Measurements from ENCODE around the gene FERD3L.

FERD3L gene

DNA sequence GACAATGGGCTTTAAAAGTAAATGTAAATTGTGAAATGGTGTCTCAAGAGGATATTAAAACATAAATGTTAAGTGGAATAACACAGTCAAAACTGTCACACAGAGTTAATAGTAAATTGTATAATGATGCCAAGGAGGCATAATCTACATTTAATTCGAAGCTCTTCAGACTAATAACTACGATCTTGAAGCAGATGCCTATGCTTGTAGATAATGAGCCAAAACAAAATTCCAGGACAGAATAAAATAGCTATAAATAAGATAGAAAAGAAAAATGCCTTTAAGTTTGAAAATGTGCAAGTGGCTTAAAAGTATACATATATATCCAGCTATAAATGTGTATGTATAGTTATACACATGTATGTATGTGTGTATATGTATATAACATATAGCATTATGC lies 45.3 kb downstream of the FERD3L start:
- no peak for DNase-seq (ENCODE audit: low read depth)

DNA sequence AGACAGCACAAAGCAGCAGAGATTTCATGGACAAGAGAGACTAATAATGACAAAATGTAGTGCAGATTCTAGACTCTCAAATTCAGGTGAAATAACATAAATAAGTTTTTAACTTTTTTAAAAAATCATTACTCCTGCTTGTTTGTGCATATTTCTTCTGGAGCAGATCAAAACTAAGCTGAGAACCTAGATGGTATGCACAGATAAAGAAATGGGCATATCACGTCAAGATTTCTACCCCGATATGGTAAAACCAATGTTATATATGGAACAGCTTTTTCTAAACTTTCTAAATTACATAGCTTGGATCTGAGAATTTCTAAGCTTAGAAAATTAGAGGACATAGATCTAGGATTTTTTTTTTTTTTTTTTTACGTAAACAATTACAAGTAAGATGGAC lies 46.0 kb downstream of the FERD3L start:
- no peak for DNase-seq (ENCODE audit: low read depth)

DNA sequence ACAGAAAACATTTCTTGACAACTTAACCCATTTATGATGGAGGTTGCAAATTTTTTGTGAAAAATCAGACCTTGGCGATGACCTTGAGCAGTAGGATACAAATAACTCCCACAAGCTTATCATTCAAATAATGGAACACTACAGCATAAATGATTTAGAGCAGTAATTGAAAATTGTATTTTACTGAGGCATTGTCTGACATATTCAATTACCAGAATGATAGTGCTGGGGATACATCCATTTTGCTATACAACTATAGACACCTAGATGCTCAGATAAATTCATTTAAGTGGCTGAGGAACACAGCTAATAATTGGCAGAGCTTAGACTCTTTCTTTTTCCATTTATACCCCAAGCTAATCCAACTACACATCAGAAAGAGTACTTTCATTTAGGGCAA lies 46.7 kb downstream of the FERD3L start:
- DNase-seq (ENCODE audit: low read depth), result no peak

DNA sequence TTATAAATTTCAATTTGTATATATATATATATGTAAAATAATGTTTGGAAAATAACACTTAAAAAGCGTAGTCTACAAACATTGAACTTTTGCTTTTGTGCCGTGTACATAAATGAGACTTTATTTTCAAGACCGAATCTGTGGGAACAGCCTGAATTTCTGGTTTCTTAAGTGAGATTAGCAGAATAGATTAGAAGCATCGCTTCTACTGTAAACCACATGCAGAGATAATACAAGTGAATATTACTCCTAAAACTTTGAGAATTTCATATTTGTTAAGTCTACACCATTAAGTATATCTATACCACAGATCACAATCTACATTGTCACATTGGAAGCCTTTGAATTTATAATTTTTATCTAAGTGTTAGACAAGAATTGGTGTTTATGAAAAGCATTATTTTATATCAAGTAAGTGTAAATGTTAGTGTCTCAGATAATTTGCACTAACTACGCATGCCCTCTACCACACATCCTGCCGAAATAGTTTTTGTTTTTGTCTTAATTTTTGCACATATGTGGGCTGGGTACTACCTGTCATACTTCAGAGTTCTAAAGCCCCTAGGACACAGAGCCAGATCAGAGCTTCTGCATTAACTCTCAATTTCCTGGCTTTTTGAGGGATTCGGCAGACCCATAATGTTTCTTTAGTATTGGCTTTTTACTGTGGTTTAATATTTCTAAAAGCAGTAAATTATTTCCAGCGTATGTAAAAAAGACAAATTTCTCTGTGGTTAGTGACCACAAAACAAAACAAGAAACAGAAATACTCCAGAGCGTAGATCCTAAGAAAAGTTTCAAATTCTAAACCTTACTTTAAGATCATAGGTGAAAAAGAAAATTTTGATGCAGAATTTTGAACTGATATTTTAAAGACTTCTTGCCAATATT lies 47.8 kb downstream of the FERD3L start:
- no peak for DNase-seq (ENCODE audit: low read depth)

DNA sequence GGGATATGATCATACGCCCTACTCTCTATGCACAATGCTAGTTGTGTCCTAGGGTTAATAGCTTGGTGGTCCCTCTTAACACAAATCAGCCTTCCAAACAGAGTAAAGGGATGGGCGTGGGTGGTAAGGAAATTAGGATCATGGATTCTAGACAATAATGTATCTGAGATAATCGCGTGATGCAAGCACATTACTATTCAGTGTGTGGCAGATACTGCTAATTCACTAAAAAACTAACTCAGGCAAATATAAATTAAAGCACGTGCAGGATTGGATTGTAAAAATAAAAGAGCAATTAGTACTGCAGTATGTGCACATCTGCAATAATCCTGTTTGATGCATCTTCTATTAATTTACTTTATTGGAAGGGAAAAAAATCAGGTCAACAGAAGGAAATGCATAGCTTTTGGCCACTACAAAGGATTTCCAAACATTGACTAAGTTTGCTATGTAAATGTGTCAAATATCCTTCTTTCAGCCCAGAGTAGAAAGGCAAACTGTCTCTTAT lies 49.8 kb downstream of the FERD3L start:
- no peak for DNase-seq (ENCODE audit: low read depth)

Measured in fibroblast of the conjunctiva (primary cell).